IMR-90 (cell line): ENCODE data around the gene BCAS4.

Experiments used
- CHD1 ChIP-seq: IDR thresholded peaks from 2 replicates; pipeline ENCODE4 v1.6.1; 2012; ENCODE audit warnings: low read depth, low read length, improper control_type of control experiment
- MAFK ChIP-seq: IDR thresholded peaks from 2 replicates; pipeline ENCODE4 v1.6.1; 2012; ENCODE audit warnings: low read depth, low read length, improper control_type of control experiment
- MXI1 ChIP-seq: IDR thresholded peaks from 2 replicates; pipeline ENCODE4 v1.6.1; 2012; ENCODE audit warnings: low read depth, mild to moderate bottlenecking, low read length, moderate library complexity, borderline replicate concordance
- POLR2A ChIP-seq: IDR thresholded peaks from 2 replicates; pipeline ENCODE4 v1.6.1; 2012; ENCODE audit warnings: mild to moderate bottlenecking, low read depth, low read length
- TF ChIP-seq, protein P1 (sequence below): conservative IDR thresholded peaks from 2 replicates; pipeline ENCODE4 v1.5.1; 2012; ENCODE audit warnings: mild to moderate bottlenecking, low read depth, low read length, improper control_type of control experiment

- TF ChIP-seq, protein P1, sequence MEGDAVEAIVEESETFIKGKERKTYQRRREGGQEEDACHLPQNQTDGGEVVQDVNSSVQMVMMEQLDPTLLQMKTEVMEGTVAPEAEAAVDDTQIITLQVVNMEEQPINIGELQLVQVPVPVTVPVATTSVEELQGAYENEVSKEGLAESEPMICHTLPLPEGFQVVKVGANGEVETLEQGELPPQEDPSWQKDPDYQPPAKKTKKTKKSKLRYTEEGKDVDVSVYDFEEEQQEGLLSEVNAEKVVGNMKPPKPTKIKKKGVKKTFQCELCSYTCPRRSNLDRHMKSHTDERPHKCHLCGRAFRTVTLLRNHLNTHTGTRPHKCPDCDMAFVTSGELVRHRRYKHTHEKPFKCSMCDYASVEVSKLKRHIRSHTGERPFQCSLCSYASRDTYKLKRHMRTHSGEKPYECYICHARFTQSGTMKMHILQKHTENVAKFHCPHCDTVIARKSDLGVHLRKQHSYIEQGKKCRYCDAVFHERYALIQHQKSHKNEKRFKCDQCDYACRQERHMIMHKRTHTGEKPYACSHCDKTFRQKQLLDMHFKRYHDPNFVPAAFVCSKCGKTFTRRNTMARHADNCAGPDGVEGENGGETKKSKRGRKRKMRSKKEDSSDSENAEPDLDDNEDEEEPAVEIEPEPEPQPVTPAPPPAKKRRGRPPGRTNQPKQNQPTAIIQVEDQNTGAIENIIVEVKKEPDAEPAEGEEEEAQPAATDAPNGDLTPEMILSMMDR, result no peak
- TF ChIP-seq POLR2A (no peak), MXI1 (no peak), MAFK (no peak), CHD1 (no peak)
Observed at GRCh38 chr20:50821994-50822393, 27.1 kb downstream of the BCAS4 start.
